Dendritic cell treated with granulocyte-macrophage colony-stimulating factor and Interleukin-4, amounts not matched to agents 40 ng/mL and 50 ng/mL, for 4 days (primary cell): ENCODE results near the gene ANP32A.

Experiments used
- H3K27ac Mint-ChIP-seq: one replicate; pipeline ENCODE4 v1.8.0; 2022; ENCODE audit warnings: mild to moderate bottlenecking, mixed read lengths
- H3K27me3 Mint-ChIP-seq: one replicate; pipeline ENCODE4 v1.8.0; 2022; ENCODE audit warnings: mild to moderate bottlenecking, mixed read lengths
- H3K36me3 Mint-ChIP-seq: one replicate; pipeline ENCODE4 v1.8.0; 2022; ENCODE audit warnings: low read depth, mixed read lengths
- H3K4me1 Mint-ChIP-seq: one replicate; pipeline ENCODE4 v1.8.0; 2022; ENCODE audit warnings: low read depth, mixed read lengths
- H3K4me3 Mint-ChIP-seq: one replicate; pipeline ENCODE4 v1.8.0; 2022; ENCODE audit warnings: mild to moderate bottlenecking, moderate library complexity, mixed read lengths
- H3K9me3 Mint-ChIP-seq: one replicate; pipeline ENCODE4 v1.8.0; 2022; ENCODE audit warnings: mixed read lengths
- intact Hi-C: fragments of 100-400 bp; cut with micrococcal nuclease; formaldehyde crosslinking; loops from one replicate; pipeline ENCODE4 v1.15.0; 2022

ANP32A gene

DNA sequence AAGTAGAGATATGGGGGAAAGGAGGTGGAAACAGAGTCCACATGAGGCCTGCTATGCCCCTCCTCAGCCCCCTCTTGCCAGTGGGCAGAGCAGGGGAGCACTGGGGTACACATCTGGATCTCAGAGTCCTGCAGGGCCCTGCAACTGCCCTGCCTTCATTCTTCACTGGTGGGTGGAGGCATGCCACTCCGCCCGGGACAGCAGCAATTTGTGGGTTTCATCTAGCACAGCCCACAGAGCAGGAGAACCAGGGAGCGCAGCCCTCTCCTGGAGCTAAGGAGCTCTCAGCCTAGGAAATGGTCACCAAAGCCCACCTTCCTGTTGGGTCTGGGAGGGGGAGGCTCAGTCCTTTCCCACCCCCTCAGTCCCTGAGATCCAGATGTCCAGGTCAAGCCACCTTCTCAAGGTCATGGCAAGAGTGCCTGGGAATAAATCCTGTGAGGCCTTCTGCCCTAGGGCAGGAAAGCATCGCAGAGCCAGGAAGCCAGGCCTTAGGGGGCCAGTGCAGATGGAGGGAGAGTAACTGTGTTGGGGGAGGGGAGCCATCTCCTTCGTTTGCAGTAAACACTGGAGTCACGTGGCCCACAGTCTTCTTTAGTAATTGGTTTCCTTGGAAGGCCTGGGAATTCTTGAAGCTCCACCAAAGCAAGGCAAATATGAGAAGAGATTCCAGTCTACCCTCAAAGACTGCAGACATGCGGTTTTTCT is 31.0 kb downstream of the ANP32A start:
- intact Hi-C loops: no loop called here
- no peaks in the 10 kb centered on the region for H3K9me3 Mint-ChIP-seq
- peaks cover 44% of the 10 kb centered on the region for H3K36me3 Mint-ChIP-seq
- H3K27me3 Mint-ChIP-seq: no peaks in the 10 kb centered on the region
- peak overlapping the region; percentile 94 for H3K27ac Mint-ChIP-seq
- H3K4me3 Mint-ChIP-seq: peak overlapping the region; percentile 6
- H3K4me1 Mint-ChIP-seq: peaks cover 83% of the 10 kb centered on the region

DNA sequence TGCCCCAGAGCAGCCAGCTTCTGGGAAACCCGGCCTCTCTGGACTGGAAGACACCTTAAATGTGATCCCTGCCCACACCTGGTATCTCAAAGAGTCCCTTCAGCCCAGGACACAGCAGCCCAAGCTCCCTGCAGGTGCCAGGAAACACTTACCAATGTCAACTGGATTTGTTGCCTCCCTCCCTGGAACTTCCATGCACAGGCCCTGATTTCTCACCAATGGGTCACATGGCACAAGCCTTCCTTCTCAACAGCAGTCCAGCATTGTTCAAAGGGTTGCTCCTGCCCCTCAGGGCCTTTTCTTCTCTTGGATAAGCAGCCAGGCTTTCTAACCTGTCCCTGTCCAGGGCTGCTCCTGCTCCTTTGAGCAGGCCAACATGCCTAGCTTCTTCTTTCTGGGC is 31.6 kb downstream of the ANP32A start:
- Mint-ChIP-seq H3K4me1 (peaks cover 82% of the 10 kb centered on the region), H3K4me3 (no peak overlapping the region), H3K36me3 (peaks cover 50% of the 10 kb centered on the region)

DNA sequence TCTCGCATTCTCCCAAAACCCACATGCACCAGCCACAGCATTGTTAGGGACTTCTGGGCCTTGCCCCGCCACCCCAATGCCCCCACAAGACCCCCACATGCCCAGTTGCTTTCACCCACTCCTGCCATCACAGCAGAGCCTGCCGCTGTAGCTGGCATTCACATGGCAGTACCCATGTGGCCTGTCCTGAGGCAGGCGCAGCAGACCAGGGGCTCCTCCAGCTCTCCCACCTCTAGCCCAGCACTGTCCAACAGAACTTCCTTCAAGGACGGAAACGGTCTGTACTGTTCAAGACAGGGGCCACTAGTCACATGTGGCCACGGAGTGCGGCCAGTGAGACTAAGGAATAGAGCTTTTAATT is 32.5 kb downstream of the ANP32A start:
- Mint-ChIP-seq H3K4me3 (no peak overlapping the region), H3K36me3 (peaks cover 59% of the 10 kb centered on the region), H3K27me3 (no peaks in the 10 kb centered on the region), H3K4me1 (peaks cover 82% of the 10 kb centered on the region), H3K27ac (peak overlapping the region; percentile 94), H3K9me3 (no peaks in the 10 kb centered on the region)
- intact Hi-C loops: no loop called here

More for the DNA sequence above, 31.6 kb downstream of the ANP32A start:
- intact Hi-C loops: no loop called here
- no peaks in the 10 kb centered on the region for H3K9me3 Mint-ChIP-seq
- peak overlapping the region; percentile 94 for H3K27ac Mint-ChIP-seq
- H3K27me3 Mint-ChIP-seq: no peaks in the 10 kb centered on the region

DNA sequence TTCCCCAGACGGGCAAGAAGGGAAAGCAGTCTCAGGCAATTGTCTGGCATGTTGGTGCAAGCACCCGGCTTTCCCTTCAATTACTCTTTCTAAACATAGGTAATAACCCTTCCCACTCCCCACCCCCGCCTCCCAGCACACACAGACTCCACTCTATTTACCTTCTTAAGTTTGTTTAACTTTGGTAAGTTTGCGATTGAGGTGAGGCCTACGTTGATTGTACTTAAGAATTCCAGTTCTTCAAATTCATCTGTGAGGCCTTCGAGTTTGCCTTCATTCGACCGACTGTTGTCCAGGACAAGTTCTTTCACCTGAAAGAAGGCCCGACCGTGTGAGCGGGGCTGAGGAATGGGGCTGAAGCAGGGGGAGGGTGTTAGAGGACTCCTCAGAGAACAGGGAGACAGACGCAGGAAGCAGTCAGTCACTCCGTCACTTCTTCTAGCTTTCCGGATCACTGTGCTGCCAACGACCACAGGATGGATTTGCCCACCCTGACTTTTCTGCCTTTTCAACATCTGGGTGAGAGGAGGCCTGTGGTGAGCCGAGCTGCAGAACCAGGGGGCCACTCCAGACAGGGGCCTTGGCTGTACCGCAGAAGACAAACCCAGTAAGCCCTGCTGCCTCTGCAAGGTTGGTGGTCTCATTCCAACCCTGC is 33.0 kb downstream of the ANP32A start:
- Mint-ChIP-seq H3K9me3 (no peaks in the 10 kb centered on the region), H3K36me3 (peaks cover 64% of the 10 kb centered on the region), H3K4me1 (peaks cover 82% of the 10 kb centered on the region), H3K27me3 (no peaks in the 10 kb centered on the region), H3K4me3 (no peak overlapping the region), H3K27ac (peak overlapping the region; percentile 94)
- intact Hi-C loops: no loop called here

DNA sequence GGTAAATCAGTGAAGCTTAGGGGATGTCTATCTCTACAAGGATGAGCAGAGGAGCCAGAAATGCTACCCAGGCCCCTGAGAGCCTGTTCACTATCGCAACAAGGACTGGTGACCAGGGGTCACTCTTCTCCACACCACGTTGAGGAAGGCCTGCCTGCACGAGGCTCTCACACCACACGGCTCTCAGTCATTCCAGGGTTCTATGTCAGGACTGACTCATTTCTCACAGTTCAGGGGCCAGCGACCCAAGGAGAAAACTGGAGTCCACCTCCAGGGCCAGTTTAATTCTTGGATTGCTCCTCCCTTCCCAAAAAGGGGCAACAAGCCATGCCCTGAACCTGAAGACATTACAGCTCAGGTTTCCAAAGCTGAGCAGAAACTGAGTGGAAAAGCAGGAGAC is 33.9 kb downstream of the ANP32A start:
- H3K36me3 Mint-ChIP-seq: peaks cover 74% of the 10 kb centered on the region
- intact Hi-C loops: no loop called here
- H3K9me3 Mint-ChIP-seq: no peaks in the 10 kb centered on the region
- H3K27me3 Mint-ChIP-seq: no peaks in the 10 kb centered on the region
- H3K4me3 Mint-ChIP-seq: no peak overlapping the region
- no peak overlapping the region for H3K27ac Mint-ChIP-seq
- peaks cover 82% of the 10 kb centered on the region for H3K4me1 Mint-ChIP-seq

DNA sequence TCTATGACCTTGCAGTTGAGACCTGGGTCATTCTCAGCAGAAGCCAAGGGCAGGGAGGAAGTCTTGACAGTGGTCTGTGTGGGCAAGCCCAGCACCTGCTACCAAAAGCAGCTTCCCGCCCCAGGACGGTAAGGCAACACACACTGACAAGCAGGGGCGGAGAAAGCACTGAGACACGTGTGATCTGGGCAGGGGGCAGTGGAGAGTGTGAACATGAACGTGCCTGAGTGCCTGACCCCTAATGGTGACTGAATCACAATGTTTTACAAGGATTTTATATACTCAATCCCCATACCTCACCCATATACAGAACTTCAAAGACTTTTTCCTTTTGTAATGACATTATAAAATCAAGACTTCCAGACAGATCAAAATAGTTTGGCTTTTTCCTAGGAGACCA is 35.2 kb downstream of the ANP32A start:
- H3K4me3 Mint-ChIP-seq: no peak overlapping the region
- no peak overlapping the region for H3K27ac Mint-ChIP-seq
- intact Hi-C loops: no loop called here
- no peaks in the 10 kb centered on the region for H3K9me3 Mint-ChIP-seq
- peaks cover 82% of the 10 kb centered on the region for H3K36me3 Mint-ChIP-seq
- no peaks in the 10 kb centered on the region for H3K27me3 Mint-ChIP-seq
- peaks cover 73% of the 10 kb centered on the region for H3K4me1 Mint-ChIP-seq

DNA sequence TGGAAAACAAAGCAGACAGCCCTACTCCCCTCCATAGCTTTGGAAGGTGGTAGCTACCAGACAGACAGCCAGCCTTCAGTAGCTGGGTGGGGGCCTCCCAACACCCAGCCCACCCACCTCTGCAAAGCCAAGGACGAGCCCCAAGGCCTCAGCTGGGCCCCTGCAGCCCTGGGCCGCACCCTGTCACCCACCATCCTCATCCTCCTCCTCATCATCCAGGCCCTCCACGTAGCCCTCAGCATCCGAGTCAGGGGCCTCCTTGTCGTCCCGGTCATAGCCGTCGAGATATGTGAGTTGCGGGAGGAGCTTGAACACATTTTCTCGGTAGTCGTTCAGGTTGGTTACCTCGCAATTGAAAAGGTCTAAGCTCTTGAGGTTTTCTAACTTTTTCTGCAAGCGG is 36.5 kb downstream of the ANP32A start:
- Mint-ChIP-seq H3K27ac (no peak overlapping the region), H3K27me3 (no peaks in the 10 kb centered on the region), H3K4me1 (peaks cover 59% of the 10 kb centered on the region), H3K9me3 (no peaks in the 10 kb centered on the region), H3K36me3 (peaks cover 91% of the 10 kb centered on the region), H3K4me3 (no peak overlapping the region)
- intact Hi-C loops: loop anchor here (5.0 kb wide), 2 partner anchors 33 to 93 kb away; no protein-coding TSS in a partner anchor

DNA sequence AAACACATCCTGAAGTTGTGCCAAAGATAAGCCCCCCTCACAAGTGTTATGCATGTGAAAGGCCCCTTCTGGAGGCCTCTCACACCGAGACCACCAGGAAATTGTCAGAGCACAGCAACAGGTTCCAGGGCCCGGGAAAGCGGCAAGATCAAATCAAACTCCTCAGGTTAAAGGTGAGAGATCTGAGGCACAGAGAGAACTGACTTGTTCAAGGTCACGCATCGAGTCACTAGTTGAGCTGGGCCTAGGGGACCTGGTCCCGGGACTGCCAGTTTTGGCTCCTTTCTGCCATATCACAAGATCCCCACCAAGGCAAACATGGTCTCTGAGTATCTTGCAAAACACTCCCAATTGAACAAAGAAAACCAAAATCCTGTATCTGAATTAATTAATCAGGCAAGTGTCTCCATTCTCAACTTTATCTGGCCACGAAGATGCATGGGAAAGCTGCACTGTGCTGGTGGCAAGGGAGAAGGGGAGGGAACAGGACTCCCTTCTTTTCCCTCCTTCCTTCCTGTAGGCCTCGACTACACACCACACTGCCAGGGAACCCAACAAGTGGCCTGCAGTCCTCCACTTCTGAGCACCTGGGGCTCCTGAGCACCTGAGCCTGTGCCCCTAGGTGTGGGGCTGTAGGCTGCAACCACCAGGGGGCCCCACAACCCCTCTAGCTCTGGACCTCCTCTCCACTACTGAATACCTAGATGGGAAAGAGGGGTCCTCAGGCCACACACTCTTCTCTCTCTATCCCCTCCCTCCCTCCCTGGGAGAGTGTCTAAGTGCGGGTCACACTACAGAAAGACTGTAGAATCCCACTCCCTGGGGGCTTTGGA is 37.3 kb downstream of the ANP32A start:
- Mint-ChIP-seq H3K4me1 (peaks cover 53% of the 10 kb centered on the region), H3K27ac (peak overlapping the region; percentile 28), H3K36me3 (peaks cover 96% of the 10 kb centered on the region), H3K27me3 (no peaks in the 10 kb centered on the region), H3K4me3 (no peak overlapping the region), H3K9me3 (no peaks in the 10 kb centered on the region)
- intact Hi-C loops: loop anchor here (5.0 kb wide), 2 partner anchors 34 to 94 kb away; no protein-coding TSS in a partner anchor

DNA sequence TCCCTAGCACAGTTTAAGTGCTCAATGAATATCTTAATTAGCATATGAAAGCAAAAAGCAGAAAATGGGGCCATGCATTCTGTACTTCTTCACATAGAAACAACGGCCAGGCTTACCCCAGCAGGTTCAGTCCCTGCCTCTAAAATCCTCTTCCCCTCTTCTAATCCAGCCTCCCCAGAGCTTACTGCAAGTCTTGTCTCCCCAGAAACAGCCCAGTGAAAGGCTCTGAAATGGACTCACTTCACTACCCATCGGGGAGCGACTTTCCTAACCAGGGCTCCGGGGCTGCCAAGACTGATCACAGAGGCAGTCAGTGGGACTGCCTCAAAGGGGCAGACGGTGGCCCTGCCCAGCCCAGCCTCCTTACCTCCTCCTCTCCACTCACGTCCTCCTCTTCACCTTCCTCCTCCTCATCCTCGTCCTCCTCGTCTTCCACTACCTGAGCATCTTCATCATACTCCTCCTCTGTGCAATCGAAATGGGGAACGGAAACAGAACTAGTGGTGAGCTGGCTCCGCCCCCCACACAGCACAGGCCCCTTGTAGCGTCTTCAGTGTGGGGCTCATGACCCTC is 38.0 kb downstream of the ANP32A start:
- Mint-ChIP-seq H3K27me3 (no peaks in the 10 kb centered on the region), H3K27ac (peak overlapping the region; percentile 28), H3K36me3 (peaks cover 94% of the 10 kb centered on the region), H3K4me1 (peaks cover 45% of the 10 kb centered on the region), H3K4me3 (no peak overlapping the region), H3K9me3 (no peaks in the 10 kb centered on the region)
- intact Hi-C loops: loop anchor here (5.0 kb wide), 2 partner anchors 35 to 95 kb away; no protein-coding TSS in a partner anchor

DNA sequence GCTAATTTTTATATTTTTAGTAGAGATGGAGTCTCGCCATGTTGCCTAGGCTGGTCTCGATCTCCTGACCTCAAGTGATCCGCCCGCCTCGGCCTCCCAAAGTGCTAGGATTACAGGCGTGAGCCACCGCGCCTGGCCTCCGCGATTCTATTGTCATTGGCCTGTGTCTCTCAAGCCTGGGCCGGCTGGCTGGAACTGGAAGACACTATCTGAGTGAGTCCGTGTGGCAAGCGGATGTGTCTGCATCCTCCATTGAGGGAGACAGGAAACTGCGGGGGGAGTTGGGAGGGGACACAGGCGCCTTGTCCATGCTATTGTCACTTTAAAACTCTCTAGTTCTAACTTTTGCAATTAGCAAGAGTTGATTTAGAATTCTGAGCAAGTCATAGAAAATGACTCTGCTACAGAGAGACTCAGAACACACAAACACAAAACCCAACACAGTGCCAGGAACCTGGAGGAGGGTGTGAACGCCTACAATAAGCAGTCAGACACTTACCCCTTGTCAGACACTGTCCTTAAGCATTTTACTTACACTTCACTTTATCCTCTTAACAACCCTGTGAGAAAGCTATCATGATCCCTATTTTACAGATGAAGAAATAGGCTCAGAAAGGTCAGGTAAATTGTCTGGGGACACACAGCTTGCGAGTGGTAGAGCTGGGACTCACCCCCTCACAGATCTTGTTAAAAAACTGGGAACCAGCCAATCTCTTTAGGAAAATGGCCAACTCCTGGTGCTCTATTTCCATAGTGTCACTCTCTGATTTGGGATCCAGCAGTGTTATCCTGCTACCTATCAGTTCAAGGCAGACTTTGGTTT is 38.7 kb downstream of the ANP32A start:
- Mint-ChIP-seq H3K9me3 (no peaks in the 10 kb centered on the region), H3K4me1 (peaks cover 48% of the 10 kb centered on the region), H3K27me3 (no peaks in the 10 kb centered on the region), H3K27ac (peak overlapping the region; percentile 74), H3K4me3 (peak overlapping the region; percentile 54), H3K36me3 (peaks cover 91% of the 10 kb centered on the region)
- intact Hi-C loops: loop anchor here (5.0 kb wide), 2 partner anchors 35 to 95 kb away; no protein-coding TSS in a partner anchor

DNA sequence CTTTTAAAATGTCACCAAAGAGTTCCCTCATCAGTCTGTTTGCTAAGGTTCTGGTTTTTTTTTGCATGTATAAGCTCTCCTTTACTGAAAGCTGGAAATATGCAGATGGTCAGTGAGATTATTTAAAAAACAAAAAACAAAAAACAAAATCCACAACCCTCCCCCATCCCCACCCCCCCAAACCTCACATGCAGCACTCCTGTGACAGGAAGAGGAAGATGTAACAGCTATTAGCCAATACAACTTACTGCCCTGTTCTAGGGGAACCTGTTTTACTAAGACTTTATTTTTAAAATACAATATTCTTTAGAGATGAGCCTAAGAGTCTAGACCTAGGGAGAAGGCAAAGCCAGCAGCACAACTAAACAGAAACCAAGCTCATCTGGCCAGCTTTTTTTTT is 39.5 kb downstream of the ANP32A start:
- H3K27ac Mint-ChIP-seq: peak overlapping the region; percentile 74
- H3K9me3 Mint-ChIP-seq: no peaks in the 10 kb centered on the region
- H3K36me3 Mint-ChIP-seq: peaks cover 83% of the 10 kb centered on the region
- peaks cover 52% of the 10 kb centered on the region for H3K4me1 Mint-ChIP-seq
- intact Hi-C loops: loop anchor here (5.0 kb wide), 2 partner anchors 36 to 96 kb away; no protein-coding TSS in a partner anchor
- no peaks in the 10 kb centered on the region for H3K27me3 Mint-ChIP-seq
- H3K4me3 Mint-ChIP-seq: no peak overlapping the region

DNA sequence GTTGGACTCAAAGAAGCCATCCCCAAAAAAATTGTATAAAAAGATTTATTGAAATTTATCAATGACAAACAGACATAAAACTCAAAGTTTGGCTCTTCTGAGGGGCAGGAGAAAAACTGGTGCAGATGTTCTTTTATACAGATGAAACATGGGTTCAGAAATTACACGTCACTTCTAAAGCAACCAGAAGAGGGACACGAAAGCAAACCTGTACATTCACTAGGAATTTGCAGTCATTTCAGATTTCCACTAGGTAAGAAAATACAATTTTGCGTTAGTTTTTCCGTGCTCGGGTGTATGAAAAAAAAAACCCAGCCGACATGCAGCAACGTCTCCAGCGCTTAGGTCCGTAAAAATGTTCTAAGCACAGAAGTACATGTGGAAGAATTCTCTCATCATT is 41.8 kb downstream of the ANP32A start:
- no peak overlapping the region for H3K27ac Mint-ChIP-seq
- no peak overlapping the region for H3K4me3 Mint-ChIP-seq
- no peaks in the 10 kb centered on the region for H3K27me3 Mint-ChIP-seq
- peaks cover 41% of the 10 kb centered on the region for H3K4me1 Mint-ChIP-seq
- intact Hi-C loops: no loop called here
- H3K9me3 Mint-ChIP-seq: peaks cover 9% of the 10 kb centered on the region
- peaks cover 60% of the 10 kb centered on the region for H3K36me3 Mint-ChIP-seq
